DLD1 (cell line): ENCODE results near the gene NOL8.

ENCODE experiments used
- in situ Hi-C: cut with HindIII; loops from 2 replicates; pipeline ENCODE4 v1.10.0; 2017; ENCODE audit warnings: low sequenced_read_pairs

Gene NOL8

GRCh38 chr9:92325269-92325990, at the start of gene NOL8, which contains the start of gene CENPP:
NOL8 (minus strand) TSS chr9:92325350; CDS start chr9:92324161, 1,189 bp downstream.
CENPP (plus strand) TSS chr9:92325953.
- in situ Hi-C loops: no loop called here

- in situ Hi-C loops: no loop called here
These were observed 48.0 kb upstream of the NOL8 start for GRCh38 chr9:92373167-92373566.

GRCh38 chr9:92369075-92369474, 43.9 kb upstream of the NOL8 start:
- in situ Hi-C loops: no loop called here

GRCh38 chr9:92360083-92360482, 34.9 kb upstream of the NOL8 start:
- in situ Hi-C loops: no loop called here

GRCh38 chr9:92359394-92359995, 34.3 kb upstream of the NOL8 start:
- in situ Hi-C loops: no loop called here

GRCh38 chr9:92353051-92353450, 27.9 kb upstream of the NOL8 start:
- in situ Hi-C loops: no loop called here

GRCh38 chr9:92350740-92351133, 25.6 kb upstream of the NOL8 start:
- in situ Hi-C loops: no loop called here

GRCh38 chr9:92349771-92350739, 24.9 kb upstream of the NOL8 start:
- in situ Hi-C loops: no loop called here

GRCh38 chr9:92345582-92345981, 20.4 kb upstream of the NOL8 start:
- in situ Hi-C loops: no loop called here

GRCh38 chr9:92342825-92343488, 17.8 kb upstream of the NOL8 start:
- in situ Hi-C loops: no loop called here

GRCh38 chr9:92341578-92341977, 16.4 kb upstream of the NOL8 start:
- in situ Hi-C loops: no loop called here

- in situ Hi-C loops: no loop called here
These were observed 8.1 kb upstream of the NOL8 start for GRCh38 chr9:92333282-92333634.

- in situ Hi-C loops: no loop called here
These were observed 7.6 kb upstream of the NOL8 start for GRCh38 chr9:92332577-92333281.

GRCh38 chr9:92328225-92328624, 3.1 kb upstream of the NOL8 start:
- in situ Hi-C loops: no loop called here

- in situ Hi-C loops: no loop called here
These were observed 2.2 kb upstream of the NOL8 start for GRCh38 chr9:92327283-92327850.

GRCh38 chr9:92325991-92326500, 896 bp upstream of the NOL8 start:
- in situ Hi-C loops: no loop called here

- in situ Hi-C loops: no loop called here
These were observed 271 bp downstream of the NOL8 start for GRCh38 chr9:92324889-92325268.

GRCh38 chr9:92324431-92324830, 719 bp downstream of the NOL8 start:
- in situ Hi-C loops: no loop called here

- in situ Hi-C loops: no loop called here
These were observed 9.7 kb downstream of the NOL8 start for GRCh38 chr9:92315456-92315855.

- in situ Hi-C loops: no loop called here
These were observed 11.5 kb downstream of the NOL8 start for GRCh38 chr9:92313624-92314012.
